GM13977 (cell line): Measurements from ENCODE around the gene RASA3.
"Not testable (repeated sequence)": the region's sequence is repeated elsewhere in the genome, so short reads cannot be mapped to it uniquely, and the experiment has no call there.

Source experiments
- DNase-seq: peaks from one replicate; pipeline ENCODE4 v3.0.0; 2012; ENCODE audit warnings: low spot score
- in situ Hi-C: fragments of 300-500 bp; cut with MboI; formaldehyde crosslinking; loops from one replicate; pipeline ENCODE4 v1.12.0; 2022; ENCODE audit warnings: low sequenced_read_pairs, low pct_unique_long_range_greater_than_20kb, mixed read lengths, inconsistent platforms; ENCODE audit not compliant: unreplicated experiment
- TF ChIP-seq, protein P1 (sequence below): IDR thresholded peaks from 2 replicates; pipeline ENCODE4 v1.5.1; 2012; ENCODE audit warnings: mild to moderate bottlenecking, control low read depth; ENCODE audit not compliant: insufficient read depth; ENCODE audit errors: extremely low read depth, missing control alignments

RASA3 gene

DNA sequence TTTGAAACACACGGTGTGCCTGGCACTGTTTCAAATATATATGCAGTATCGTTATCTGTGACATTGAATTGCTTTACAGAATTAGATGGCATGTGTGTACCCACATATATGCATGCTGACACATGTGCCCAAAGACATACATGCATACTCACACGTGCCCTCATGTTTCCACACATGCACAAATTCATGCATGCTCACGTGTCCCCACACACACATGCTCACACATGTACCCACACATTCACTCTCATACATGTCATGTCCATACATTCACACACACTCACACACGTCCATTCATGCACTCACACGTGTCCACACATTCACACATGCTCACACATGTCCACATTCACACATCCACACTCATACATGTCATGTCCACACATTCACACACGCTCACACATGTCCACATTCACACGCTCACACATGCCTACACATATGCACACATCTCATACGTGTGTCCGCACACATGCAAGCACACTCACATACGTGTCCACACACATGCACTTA, 140.7 kb downstream of the RASA3 start:
- in situ Hi-C loops = no loop called here
- TF ChIP-seq, protein P1, sequence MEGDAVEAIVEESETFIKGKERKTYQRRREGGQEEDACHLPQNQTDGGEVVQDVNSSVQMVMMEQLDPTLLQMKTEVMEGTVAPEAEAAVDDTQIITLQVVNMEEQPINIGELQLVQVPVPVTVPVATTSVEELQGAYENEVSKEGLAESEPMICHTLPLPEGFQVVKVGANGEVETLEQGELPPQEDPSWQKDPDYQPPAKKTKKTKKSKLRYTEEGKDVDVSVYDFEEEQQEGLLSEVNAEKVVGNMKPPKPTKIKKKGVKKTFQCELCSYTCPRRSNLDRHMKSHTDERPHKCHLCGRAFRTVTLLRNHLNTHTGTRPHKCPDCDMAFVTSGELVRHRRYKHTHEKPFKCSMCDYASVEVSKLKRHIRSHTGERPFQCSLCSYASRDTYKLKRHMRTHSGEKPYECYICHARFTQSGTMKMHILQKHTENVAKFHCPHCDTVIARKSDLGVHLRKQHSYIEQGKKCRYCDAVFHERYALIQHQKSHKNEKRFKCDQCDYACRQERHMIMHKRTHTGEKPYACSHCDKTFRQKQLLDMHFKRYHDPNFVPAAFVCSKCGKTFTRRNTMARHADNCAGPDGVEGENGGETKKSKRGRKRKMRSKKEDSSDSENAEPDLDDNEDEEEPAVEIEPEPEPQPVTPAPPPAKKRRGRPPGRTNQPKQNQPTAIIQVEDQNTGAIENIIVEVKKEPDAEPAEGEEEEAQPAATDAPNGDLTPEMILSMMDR = no peak

DNA sequence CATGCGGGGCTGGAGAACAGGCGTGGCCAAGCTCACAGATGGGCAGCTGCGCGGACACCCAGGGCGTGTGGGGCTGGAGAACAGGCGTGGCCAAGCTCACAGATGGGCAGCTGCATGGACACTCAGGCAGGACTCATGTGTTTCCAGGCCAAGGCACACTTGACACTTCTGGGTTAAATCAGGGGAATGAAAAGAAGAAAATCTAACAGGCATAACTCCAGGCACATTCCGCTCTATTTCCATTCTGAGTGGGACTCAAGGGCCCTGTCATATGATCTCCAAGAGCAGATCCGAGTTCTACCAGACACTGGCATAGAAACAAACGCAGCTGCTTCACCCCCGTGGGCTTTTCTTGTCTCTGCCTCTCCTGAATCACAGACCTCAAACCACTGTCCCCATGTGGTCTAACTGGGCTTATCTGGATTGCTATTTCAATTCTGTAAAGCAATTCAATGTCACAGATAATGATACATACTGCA, 141.2 kb downstream of the RASA3 start:
- in situ Hi-C loops = no loop called here
- no peak for DNase-seq
- TF ChIP-seq, protein P1 = no peak

More for the DNA sequence above, 140.7 kb downstream of the RASA3 start:
- no peak for DNase-seq

DNA sequence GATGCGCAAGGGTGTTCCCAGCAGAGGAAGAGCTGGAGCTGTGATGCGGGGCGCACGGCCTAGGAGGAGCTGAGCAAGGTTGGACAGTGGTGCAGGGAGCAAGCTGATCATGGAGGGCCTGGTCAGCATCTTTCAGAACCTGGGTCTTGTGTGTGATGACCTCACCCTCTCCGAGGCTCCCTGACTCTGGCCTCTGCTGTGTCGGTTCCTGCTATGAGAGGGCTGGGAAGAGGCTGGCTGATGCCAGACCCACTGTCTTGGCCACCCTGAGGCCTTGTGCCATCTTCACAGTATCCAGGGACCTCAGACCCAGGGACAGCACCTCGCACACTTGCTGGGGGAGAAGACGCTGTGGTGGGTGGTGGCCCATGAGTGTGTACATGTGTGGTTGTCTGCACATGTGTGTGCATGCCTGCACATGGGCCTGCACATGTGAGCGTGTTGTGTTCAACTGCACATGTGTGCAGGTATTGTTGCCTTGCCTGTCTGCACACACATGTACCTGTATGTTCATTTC, 142.0 kb downstream of the RASA3 start:
- DNase-seq = no peak
- in situ Hi-C loops = no loop called here
- TF ChIP-seq, protein P1 = no peak

DNA sequence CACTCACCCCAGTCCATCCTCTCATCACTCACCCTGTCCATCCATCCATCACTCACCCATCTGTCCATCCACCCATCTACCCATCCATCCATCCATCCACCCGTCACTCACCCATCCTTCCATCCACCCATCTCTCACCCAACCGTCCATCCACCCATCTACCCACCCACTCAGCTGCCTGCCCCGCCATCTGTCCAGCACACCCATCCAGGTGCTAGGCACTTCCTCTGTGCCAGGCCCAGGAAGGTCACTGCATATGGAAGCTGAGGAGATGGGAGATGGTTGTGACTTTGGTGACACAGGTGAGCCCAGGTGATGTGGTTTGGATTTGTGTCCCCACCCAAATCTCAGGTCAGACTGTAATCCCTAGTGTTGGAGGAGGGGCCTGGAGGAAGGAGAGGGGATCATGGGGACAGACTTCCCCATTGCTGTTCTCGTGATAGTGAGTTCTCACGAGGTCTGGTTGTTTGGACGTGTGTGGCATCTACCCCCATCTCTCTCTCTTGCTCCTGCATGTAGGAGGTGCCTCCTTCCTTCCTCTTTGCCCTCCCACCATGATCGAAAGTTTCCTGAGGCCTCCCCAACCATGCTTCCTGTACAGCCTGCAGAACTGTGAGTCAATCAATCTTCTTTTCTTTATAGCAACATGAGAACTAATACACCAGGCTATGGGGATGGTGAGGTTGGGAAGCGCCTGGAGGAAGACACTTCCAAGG, 142.7 kb downstream of the RASA3 start:
- DNase-seq = no peak
- in situ Hi-C loops = no loop called here
- TF ChIP-seq, protein P1 = no peak

DNA sequence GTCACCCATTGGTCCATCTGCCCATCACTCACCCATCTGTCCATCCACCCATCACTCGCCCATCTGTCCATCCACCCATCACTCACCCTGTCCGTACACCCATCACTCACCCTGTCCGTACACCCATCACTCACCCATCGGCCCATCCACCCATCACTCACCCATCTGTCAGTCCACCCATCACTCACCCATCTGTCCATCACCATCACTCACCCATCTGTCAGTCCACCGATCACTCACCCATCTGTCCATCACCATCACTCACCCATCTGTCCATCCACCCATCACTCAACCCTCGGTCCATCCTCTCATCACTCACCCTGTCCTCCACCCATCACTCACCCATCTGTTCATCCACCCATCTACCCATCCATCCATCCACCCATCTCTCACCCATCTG, 143.6 kb downstream of the RASA3 start:
- DNase-seq, in situ Hi-C loops: not testable (repeated sequence)

DNA sequence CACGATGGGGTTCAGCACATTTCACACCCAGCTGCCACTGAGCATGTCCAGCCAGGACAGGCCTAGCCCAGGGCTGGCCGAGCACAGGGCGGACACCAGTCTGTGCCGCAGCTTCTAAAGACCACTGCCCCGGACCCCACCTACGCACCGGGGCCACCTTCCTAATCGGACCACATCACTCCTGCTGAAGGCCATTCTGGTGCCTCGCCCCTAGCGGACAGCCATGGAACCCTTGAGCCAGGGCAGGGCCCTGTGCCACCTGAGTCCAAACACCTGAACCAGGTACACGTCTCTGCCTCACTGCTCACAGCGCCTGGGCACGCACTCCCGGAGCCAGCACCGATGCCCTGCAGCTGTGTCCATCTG, 150.1 kb downstream of the RASA3 start:
- TF ChIP-seq, protein P1 = no peak
- in situ Hi-C loops = no loop called here
- DNase-seq = no peak

DNA sequence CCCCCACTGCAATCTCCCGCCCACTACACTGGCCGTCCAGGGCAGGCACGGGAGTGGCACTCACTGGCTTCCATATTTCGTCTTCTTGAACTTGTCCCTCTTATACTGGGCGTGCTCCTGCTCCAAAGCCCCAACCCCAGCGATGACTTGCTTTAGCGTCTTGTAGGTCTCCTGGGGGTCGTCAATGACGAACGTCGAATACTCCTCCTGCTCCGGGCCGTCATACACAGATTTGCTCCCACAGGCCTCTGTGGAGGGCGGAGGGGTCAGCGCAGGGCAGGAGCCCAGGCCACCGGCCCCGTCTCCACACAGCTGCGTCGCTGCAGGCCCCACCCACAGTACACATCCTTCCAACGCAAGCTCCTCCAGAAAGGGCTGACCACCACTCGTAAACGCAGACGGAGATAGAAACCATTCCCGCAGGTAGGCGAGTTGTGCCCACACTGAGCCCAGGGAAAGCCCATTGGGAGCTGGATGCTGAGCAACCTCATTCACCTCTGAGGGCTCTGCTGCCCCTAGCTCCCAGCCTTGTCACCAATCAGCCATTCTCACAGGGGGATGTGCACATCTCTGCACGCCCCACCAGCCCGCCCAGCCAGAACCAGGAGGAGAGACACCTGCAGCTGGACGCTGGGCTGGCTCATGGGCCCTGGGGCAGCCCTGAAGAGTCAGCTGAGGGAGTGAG, 150.7 kb downstream of the RASA3 start:
- in situ Hi-C loops = no loop called here
- TF ChIP-seq, protein P1 = no peak
- DNase-seq = no peak
